Breast epithelium (tissue), 4 donors: Measurements from ENCODE around the gene HSPB9. TPM values are rescaled to one million over a fixed set of nuclear protein-coding genes. Genes with fewer than 3 reads are reported as not detected.

Experiments used
- DNase-seq, 2 donors: peaks; one replicate each; pipeline ENCODE4 v3.0.0-alpha.2; 2019; ENCODE audit warnings: low spot score in 2 of 2
- H3K27ac ChIP-seq, 2 donors: fragments of 200-600 bp; sonication (generic) in 1 of 2; one replicate each; pipeline ENCODE4 v1.5.1; 2016 to 2019; ENCODE audit warnings: mild to moderate bottlenecking in 1 of 2
- H3K27me3 ChIP-seq, 2 donors: fragments of 200-600 bp; sonication (generic) in 1 of 2; one replicate each; pipeline versions ENCODE4 v1.5.1 to v1.6.0; 2017 to 2019; ENCODE audit warnings: control low read depth in 1 of 2, mild to moderate bottlenecking in 1 of 2
- H3K36me3 ChIP-seq: fragments of 200-600 bp; one replicate; pipeline ENCODE4 v1.5.1; 2019
- H3K4me1 ChIP-seq, 2 donors: fragments of 200-600 bp; sonication (generic); one replicate each; pipeline ENCODE4 v1.5.1; 2016 to 2019; ENCODE audit warnings: control low read depth in 1 of 2
- H3K4me3 ChIP-seq, 3 donors: fragments of 200-600 bp; sonication (generic); 1 replicate in 2 of 3; 2 replicates in 1 of 3; pipeline ENCODE4 v1.5.1; 2016 to 2019; ENCODE audit warnings: mild to moderate bottlenecking in 3 of 3, moderate library complexity in 2 of 3
- H3K9me3 ChIP-seq, 2 donors: fragments of 200-600 bp; sonication (generic) in 1 of 2; one replicate each; pipeline ENCODE4 v1.5.1; 2016 to 2019; ENCODE audit warnings: control low read depth in 1 of 2
- CTCF ChIP-seq, 3 donors: fragments of 450-650 bp; IDR thresholded peaks; one replicate each; pipeline ENCODE4 v1.5.1; 2016 to 2017; ENCODE audit warnings: antibody characterized with exemption in 3 of 3, mild to moderate bottlenecking in 3 of 3, moderate library complexity in 3 of 3
- POLR2A ChIP-seq: fragments of 450-650 bp; IDR thresholded peaks from one replicate; pipeline ENCODE4 v1.6.1; 2016; ENCODE audit warnings: antibody characterized with exemption, mild to moderate bottlenecking, moderate library complexity
- POLR2AphosphoS5 ChIP-seq, 3 donors: sonication (generic); formaldehyde crosslinking; IDR thresholded peaks; one replicate each; pipeline ENCODE4 v1.6.1; 2017; ENCODE audit warnings: antibody characterized with exemption in 3 of 3
- intact Hi-C: fragments of 100-400 bp; cut with DNase I; formaldehyde crosslinking; loops from one replicate; pipeline ENCODE4 v1.15.1; 2023; ENCODE audit warnings: low total_unique reads
- total RNA-seq, 3 donors: library from RNA; depleted of rRNA; stranded (reverse); fragments of >200 nt; gene quantifications; one replicate each; pipeline ENCODE4 v1.1.0, GENCODE V29; 2016

The HSPB9 gene
- total RNA-seq, 3 donors from 2014 or later = 0.48 TPM; not detected in 2

GRCh38 chr17:42094375-42095069 lies 28.1 kb upstream of the HSPB9 start:
- no peak for DNase-seq
- TF ChIP-seq POLR2AphosphoS5 (IDR thresholded peaks at IDR 0.05) = no peak
- no peak for TF ChIP-seq CTCF (IDR thresholded peaks at IDR 0.05)
- no peak for TF ChIP-seq POLR2A
- no peaks in the 10 kb centered on the region for H3K4me1 ChIP-seq
- H3K4me3 ChIP-seq = no peak overlapping the region
- H3K36me3 ChIP-seq = no peaks in the 10 kb centered on the region
- intact Hi-C loops = no loop called here
- peaks cover 0 to 22% of the 10 kb centered on the region in 2 donors for H3K27me3 ChIP-seq
- H3K9me3 ChIP-seq = no peaks in the 10 kb centered on the region
- no peak overlapping the region for H3K27ac ChIP-seq

- intact Hi-C loops = no loop called here
- H3K4me1 ChIP-seq = no peaks in the 10 kb centered on the region
- TF ChIP-seq POLR2AphosphoS5 (IDR thresholded peaks at IDR 0.05) (no peak), CTCF (IDR thresholded peaks at IDR 0.05) (no peak), POLR2A (no peak)
- no peak overlapping the region for H3K27ac ChIP-seq
- peaks cover 0 to 22% of the 10 kb centered on the region in 2 donors for H3K27me3 ChIP-seq
- H3K4me3 ChIP-seq = no peak overlapping the region
- no peaks in the 10 kb centered on the region for H3K36me3 ChIP-seq
- no peak for DNase-seq
- no peaks in the 10 kb centered on the region for H3K9me3 ChIP-seq
Observed at GRCh38 chr17:42096360-42097111, 26.1 kb upstream of the HSPB9 start.

GRCh38 chr17:42097691-42098631 lies 24.6 kb upstream of the HSPB9 start, which contains the start of gene ZNF385C:
Gene ZNF385C (minus strand): TSS chr17:42098473. CDS start chr17:42063056, 35,417 bp downstream.
- TF ChIP-seq POLR2A (no peak), CTCF (IDR thresholded peaks at IDR 0.05) (no peak), POLR2AphosphoS5 (IDR thresholded peaks at IDR 0.05) (no peak)
- no peak for DNase-seq
- Histone ChIP-seq H3K27ac (peak within 1 kb of the TSS in 1 of 2 donors; percentile 33), H3K36me3 (no peaks in the 10 kb centered on the region), H3K27me3 (peaks cover 0 to 22% of the 10 kb centered on the region in 2 donors), H3K4me3 (peak within 1 kb of the TSS in 2 of 3 donors; percentile 34 to 54), H3K9me3 (no peaks in the 10 kb centered on the region), H3K4me1 (no peaks in the 10 kb centered on the region)
- intact Hi-C loops = no loop called here

GRCh38 chr17:42098730-42099399 lies 23.7 kb upstream of the HSPB9 start:
- DNase-seq = no peak
- no peak for TF ChIP-seq POLR2A
- no peak for TF ChIP-seq POLR2AphosphoS5 (IDR thresholded peaks at IDR 0.05)
- no peak for TF ChIP-seq CTCF (IDR thresholded peaks at IDR 0.05)
- Histone ChIP-seq H3K27ac (peak overlapping the region in 1 of 2 donors; percentile 33), H3K9me3 (no peaks in the 10 kb centered on the region), H3K4me1 (no peaks in the 10 kb centered on the region), H3K36me3 (no peaks in the 10 kb centered on the region), H3K27me3 (peaks cover 0 to 22% of the 10 kb centered on the region in 2 donors), H3K4me3 (peak overlapping the region in 2 of 3 donors; percentile 34 to 54)
- intact Hi-C loops = no loop called here
